ENCODE results near the gene TSPOAP1. TPM values are rescaled to one million over a fixed set of nuclear protein-coding genes. Genes with fewer than 3 reads are reported as not detected.

The TSPOAP1 gene
- total RNA-seq, 1 experiment from 2014 or later, result 10.9 TPM

- TF ChIP-seq, protein P1, sequence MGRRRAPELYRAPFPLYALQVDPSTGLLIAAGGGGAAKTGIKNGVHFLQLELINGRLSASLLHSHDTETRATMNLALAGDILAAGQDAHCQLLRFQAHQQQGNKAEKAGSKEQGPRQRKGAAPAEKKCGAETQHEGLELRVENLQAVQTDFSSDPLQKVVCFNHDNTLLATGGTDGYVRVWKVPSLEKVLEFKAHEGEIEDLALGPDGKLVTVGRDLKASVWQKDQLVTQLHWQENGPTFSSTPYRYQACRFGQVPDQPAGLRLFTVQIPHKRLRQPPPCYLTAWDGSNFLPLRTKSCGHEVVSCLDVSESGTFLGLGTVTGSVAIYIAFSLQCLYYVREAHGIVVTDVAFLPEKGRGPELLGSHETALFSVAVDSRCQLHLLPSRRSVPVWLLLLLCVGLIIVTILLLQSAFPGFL (CRISPR knock-in tag; IDR thresholded peaks at IDR 0.05; ENCODE audit: borderline replicate concordance), result no peak
- TF ChIP-seq TEAD1 (CRISPR knock-in tag; IDR thresholded peaks at IDR 0.05) (no peak), ZNF317 (CRISPR knock-in tag; IDR thresholded peaks at IDR 0.05; ENCODE audit: borderline replicate concordance, low read depth) (no peak), ZSCAN18 (CRISPR knock-in tag; IDR thresholded peaks at IDR 0.05) (no peak), ZNF263 (CRISPR knock-in tag; IDR thresholded peaks at IDR 0.05; ENCODE audit: low read depth) (no peak), E2F5 (CRISPR knock-in tag; IDR thresholded peaks at IDR 0.05) (no peak)
- TF ChIP-seq, protein P2, sequence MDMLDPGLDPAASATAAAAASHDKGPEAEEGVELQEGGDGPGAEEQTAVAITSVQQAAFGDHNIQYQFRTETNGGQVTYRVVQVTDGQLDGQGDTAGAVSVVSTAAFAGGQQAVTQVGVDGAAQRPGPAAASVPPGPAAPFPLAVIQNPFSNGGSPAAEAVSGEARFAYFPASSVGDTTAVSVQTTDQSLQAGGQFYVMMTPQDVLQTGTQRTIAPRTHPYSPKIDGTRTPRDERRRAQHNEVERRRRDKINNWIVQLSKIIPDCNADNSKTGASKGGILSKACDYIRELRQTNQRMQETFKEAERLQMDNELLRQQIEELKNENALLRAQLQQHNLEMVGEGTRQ (CRISPR knock-in tag; IDR thresholded peaks at IDR 0.05), result no peak
- TF ChIP-seq, protein P3, sequence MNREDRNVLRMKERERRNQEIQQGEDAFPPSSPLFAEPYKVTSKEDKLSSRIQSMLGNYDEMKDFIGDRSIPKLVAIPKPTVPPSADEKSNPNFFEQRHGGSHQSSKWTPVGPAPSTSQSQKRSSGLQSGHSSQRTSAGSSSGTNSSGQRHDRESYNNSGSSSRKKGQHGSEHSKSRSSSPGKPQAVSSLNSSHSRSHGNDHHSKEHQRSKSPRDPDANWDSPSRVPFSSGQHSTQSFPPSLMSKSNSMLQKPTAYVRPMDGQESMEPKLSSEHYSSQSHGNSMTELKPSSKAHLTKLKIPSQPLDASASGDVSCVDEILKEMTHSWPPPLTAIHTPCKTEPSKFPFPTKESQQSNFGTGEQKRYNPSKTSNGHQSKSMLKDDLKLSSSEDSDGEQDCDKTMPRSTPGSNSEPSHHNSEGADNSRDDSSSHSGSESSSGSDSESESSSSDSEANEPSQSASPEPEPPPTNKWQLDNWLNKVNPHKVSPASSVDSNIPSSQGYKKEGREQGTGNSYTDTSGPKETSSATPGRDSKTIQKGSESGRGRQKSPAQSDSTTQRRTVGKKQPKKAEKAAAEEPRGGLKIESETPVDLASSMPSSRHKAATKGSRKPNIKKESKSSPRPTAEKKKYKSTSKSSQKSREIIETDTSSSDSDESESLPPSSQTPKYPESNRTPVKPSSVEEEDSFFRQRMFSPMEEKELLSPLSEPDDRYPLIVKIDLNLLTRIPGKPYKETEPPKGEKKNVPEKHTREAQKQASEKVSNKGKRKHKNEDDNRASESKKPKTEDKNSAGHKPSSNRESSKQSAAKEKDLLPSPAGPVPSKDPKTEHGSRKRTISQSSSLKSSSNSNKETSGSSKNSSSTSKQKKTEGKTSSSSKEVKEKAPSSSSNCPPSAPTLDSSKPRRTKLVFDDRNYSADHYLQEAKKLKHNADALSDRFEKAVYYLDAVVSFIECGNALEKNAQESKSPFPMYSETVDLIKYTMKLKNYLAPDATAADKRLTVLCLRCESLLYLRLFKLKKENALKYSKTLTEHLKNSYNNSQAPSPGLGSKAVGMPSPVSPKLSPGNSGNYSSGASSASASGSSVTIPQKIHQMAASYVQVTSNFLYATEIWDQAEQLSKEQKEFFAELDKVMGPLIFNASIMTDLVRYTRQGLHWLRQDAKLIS (CRISPR knock-in tag; IDR thresholded peaks at IDR 0.05; ENCODE audit: borderline replicate concordance), result no peak
Observed at GRCh38 chr17:58275417-58275816, 53.2 kb downstream of the TSPOAP1 start (continued).

- Mint-ChIP-seq H3K4me1 (no peaks in the 10 kb centered on the region), H3K9me3 (no peaks in the 10 kb centered on the region), H3K36me3 (no peaks in the 10 kb centered on the region), H3K27me3 (ENCODE audit: low read depth) (peaks cover 8% of the 10 kb centered on the region; the same call in 1 of the 2 replicates), H3K4me3 (no peak overlapping the region), H3K27ac (no peak overlapping the region)
- ATAC-seq (no peak), DNase-seq (ENCODE audit: low spot score) (no peak)
- ChIA-PET POLR2A (no interaction called here), CTCF (interaction anchor here (1.0 kb wide), 1 partner anchor 35 kb away, joined by 3 read pairs; no protein-coding TSS in a partner anchor)
- no peak for TF ChIP-seq ZNF317 (CRISPR knock-in tag; IDR thresholded peaks at IDR 0.05; ENCODE audit: borderline replicate concordance, low read depth)
- TF ChIP-seq PRDM15 (CRISPR knock-in tag; IDR thresholded peaks at IDR 0.05), result no peak
- no peak for TF ChIP-seq NR3C1 (CRISPR knock-in tag; conservative IDR thresholded peaks at IDR 0.05; ENCODE audit: low read depth)
- TF ChIP-seq ZSCAN18 (CRISPR knock-in tag; IDR thresholded peaks at IDR 0.05), result no peak
- no peak for TF ChIP-seq E2F5 (CRISPR knock-in tag; IDR thresholded peaks at IDR 0.05)
- TF ChIP-seq ZNF416 (CRISPR knock-in tag; IDR thresholded peaks at IDR 0.05), result no peak
- TF ChIP-seq ETV6 (CRISPR knock-in tag; IDR thresholded peaks at IDR 0.05), result no peak
- TF ChIP-seq, protein P4, sequence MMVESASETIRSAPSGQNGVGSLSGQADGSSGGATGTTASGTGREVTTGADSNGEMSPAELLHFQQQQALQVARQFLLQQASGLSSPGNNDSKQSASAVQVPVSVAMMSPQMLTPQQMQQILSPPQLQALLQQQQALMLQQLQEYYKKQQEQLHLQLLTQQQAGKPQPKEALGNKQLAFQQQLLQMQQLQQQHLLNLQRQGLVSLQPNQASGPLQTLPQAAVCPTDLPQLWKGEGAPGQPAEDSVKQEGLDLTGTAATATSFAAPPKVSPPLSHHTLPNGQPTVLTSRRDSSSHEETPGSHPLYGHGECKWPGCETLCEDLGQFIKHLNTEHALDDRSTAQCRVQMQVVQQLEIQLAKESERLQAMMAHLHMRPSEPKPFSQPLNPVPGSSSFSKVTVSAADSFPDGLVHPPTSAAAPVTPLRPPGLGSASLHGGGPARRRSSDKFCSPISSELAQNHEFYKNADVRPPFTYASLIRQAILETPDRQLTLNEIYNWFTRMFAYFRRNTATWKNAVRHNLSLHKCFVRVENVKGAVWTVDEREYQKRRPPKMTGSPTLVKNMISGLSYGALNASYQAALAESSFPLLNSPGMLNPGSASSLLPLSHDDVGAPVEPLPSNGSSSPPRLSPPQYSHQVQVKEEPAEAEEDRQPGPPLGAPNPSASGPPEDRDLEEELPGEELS (CRISPR knock-in tag; IDR thresholded peaks at IDR 0.05), result no peak
- TF ChIP-seq OVOL2 (CRISPR knock-in tag; IDR thresholded peaks at IDR 0.05; ENCODE audit: borderline replicate concordance), result no peak
- TF ChIP-seq, protein P5, sequence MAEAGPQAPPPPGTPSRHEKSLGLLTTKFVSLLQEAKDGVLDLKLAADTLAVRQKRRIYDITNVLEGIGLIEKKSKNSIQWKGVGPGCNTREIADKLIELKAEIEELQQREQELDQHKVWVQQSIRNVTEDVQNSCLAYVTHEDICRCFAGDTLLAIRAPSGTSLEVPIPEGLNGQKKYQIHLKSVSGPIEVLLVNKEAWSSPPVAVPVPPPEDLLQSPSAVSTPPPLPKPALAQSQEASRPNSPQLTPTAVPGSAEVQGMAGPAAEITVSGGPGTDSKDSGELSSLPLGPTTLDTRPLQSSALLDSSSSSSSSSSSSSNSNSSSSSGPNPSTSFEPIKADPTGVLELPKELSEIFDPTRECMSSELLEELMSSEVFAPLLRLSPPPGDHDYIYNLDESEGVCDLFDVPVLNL (CRISPR knock-in tag; IDR thresholded peaks at IDR 0.05; ENCODE audit: borderline replicate concordance, low read depth), result no peak
Observed at GRCh38 chr17:58273453-58274104, 55.0 kb downstream of the TSPOAP1 start.

Data from WTC11 (cell line).